Osteocyte (in vitro differentiated cells): ENCODE results near the gene EMC9. TPM values are rescaled to one million over a fixed set of nuclear protein-coding genes. Genes with fewer than 3 reads are reported as not detected.
A peak's percentile ranks its signal among the peaks of the same experiment; 100 is the strongest.

Experiments
- DNase-seq: peaks from one replicate; pipeline ENCODE4 v3.0.0; 2021; ENCODE audit warnings: mixed read lengths; ENCODE audit not compliant: unreplicated experiment; ENCODE audit errors: extremely low spot score
- H3K27ac Mint-ChIP-seq: one replicate; pipeline ENCODE4 v1.8.0; 2021; ENCODE audit warnings: mild to moderate bottlenecking, mixed read lengths; ENCODE audit not compliant: unreplicated experiment
- H3K27me3 Mint-ChIP-seq: one replicate; pipeline ENCODE4 v1.8.0; 2021; ENCODE audit warnings: mixed read lengths; ENCODE audit not compliant: unreplicated experiment
- H3K36me3 Mint-ChIP-seq: one replicate; pipeline ENCODE4 v1.8.0; 2021; ENCODE audit warnings: mixed read lengths; ENCODE audit not compliant: unreplicated experiment
- H3K4me1 Mint-ChIP-seq: one replicate; pipeline ENCODE4 v1.8.0; 2021; ENCODE audit warnings: mixed read lengths; ENCODE audit not compliant: unreplicated experiment
- H3K4me3 Mint-ChIP-seq: one replicate; pipeline ENCODE4 v1.8.0; 2021; ENCODE audit warnings: mild to moderate bottlenecking, moderate library complexity, mixed read lengths; ENCODE audit not compliant: unreplicated experiment
- H3K9me3 Mint-ChIP-seq: one replicate; pipeline ENCODE4 v1.8.0; 2021; ENCODE audit warnings: mixed read lengths; ENCODE audit not compliant: unreplicated experiment
- total RNA-seq: library from RNA; stranded (reverse); gene quantifications from 2 replicates; pipeline ENCODE4 v1.2.1, GENCODE V29; 2021
- TF ChIP-seq, protein P1 (sequence below): fragments of 200-600 bp; sonication (generic); IDR thresholded peaks from 2 replicates; pipeline ENCODE4 v1.5.0; 2021; ENCODE audit warnings: antibody characterized with exemption, mild to moderate bottlenecking, moderate library complexity

EMC9 gene
- total RNA-seq, 1 donor from 2014 or later = 15.6 TPM

DNA sequence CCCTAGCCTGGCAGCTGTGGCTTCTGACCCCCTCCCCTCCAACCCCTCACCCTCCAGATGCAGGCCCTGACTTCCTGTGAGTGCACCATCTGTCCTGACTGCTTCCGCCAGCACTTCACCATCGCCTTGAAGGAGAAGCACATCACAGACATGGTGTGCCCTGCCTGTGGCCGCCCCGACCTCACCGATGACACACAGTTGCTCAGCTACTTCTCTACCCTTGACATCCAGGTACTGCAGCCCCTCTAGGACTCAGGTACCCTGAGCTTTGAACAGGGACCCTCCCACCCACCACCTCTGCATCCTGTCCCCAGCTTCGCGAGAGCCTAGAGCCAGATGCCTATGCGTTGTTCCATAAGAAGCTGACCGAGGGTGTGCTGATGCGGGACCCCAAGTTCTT, 13.7 kb upstream of the EMC9 start:
- peaks cover 35% of the 10 kb centered on the region for H3K36me3 Mint-ChIP-seq
- H3K9me3 Mint-ChIP-seq = no peaks in the 10 kb centered on the region
- TF ChIP-seq, protein P1, sequence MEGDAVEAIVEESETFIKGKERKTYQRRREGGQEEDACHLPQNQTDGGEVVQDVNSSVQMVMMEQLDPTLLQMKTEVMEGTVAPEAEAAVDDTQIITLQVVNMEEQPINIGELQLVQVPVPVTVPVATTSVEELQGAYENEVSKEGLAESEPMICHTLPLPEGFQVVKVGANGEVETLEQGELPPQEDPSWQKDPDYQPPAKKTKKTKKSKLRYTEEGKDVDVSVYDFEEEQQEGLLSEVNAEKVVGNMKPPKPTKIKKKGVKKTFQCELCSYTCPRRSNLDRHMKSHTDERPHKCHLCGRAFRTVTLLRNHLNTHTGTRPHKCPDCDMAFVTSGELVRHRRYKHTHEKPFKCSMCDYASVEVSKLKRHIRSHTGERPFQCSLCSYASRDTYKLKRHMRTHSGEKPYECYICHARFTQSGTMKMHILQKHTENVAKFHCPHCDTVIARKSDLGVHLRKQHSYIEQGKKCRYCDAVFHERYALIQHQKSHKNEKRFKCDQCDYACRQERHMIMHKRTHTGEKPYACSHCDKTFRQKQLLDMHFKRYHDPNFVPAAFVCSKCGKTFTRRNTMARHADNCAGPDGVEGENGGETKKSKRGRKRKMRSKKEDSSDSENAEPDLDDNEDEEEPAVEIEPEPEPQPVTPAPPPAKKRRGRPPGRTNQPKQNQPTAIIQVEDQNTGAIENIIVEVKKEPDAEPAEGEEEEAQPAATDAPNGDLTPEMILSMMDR = no peak
- H3K4me1 Mint-ChIP-seq = no peaks in the 10 kb centered on the region
- no peak overlapping the region for H3K27ac Mint-ChIP-seq
- no peaks in the 10 kb centered on the region for H3K27me3 Mint-ChIP-seq
- no peak for DNase-seq
- H3K4me3 Mint-ChIP-seq = no peak overlapping the region

DNA sequence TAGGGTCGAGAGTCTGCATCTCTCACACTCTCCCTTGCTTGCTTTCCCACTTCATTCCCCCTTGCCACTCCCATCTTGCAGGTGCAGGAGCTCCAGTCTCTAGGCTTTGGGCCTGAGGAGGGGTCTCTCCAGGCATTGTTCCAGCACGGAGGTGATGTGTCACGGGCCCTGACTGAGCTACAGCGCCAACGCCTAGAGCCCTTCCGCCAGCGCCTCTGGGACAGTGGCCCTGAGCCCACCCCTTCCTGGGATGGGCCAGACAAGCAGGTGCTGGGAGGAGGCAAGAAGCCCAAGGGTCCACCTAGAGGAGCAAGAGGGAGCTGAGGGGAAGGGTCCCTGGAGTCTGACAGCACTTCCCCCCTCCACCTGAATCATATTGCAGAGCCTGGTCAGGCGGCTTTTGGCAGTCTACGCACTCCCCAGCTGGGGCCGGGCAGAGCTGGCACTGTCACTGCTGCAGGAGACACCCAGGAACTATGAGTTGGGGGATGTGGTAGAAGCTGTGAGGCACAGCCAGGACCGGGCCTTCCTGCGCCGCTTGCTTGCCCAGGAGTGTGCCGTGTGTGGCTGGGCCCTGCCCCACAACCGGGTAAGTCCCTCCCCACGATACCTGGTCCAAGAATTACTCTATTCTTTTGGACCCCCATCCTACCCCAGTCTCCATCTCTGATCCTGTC, 10.2 kb upstream of the EMC9 start:
- Mint-ChIP-seq H3K27me3 (no peaks in the 10 kb centered on the region), H3K4me3 (no peak overlapping the region), H3K9me3 (no peaks in the 10 kb centered on the region), H3K4me1 (peaks cover 13% of the 10 kb centered on the region), H3K36me3 (peaks cover 31% of the 10 kb centered on the region), H3K27ac (no peak overlapping the region)
- DNase-seq = no peak
- TF ChIP-seq, protein P1 = no peak

DNA sequence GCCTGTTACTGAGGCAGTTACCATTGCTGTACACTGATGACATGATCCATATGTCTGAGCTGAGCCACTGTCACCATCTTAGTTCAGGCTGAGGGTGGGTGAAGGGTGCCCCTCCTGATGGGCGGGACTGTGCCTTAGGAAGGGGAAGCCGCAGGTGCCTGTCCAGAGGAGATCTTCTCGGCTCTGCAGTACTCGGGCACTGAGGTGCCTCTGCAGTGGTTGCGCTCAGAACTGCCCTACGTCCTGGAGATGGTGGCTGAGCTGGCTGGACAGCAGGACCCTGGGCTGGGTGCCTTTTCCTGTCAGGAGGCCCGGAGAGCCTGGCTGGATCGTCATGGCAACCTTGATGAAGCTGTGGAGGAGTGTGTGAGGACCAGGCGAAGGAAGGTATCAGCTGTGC, 9.6 kb upstream of the EMC9 start:
- Mint-ChIP-seq H3K4me1 (peaks cover 17% of the 10 kb centered on the region), H3K36me3 (peaks cover 31% of the 10 kb centered on the region), H3K27me3 (no peaks in the 10 kb centered on the region), H3K4me3 (no peak overlapping the region), H3K27ac (no peak overlapping the region), H3K9me3 (no peaks in the 10 kb centered on the region)
- TF ChIP-seq, protein P1 = no peak
- DNase-seq = no peak

DNA sequence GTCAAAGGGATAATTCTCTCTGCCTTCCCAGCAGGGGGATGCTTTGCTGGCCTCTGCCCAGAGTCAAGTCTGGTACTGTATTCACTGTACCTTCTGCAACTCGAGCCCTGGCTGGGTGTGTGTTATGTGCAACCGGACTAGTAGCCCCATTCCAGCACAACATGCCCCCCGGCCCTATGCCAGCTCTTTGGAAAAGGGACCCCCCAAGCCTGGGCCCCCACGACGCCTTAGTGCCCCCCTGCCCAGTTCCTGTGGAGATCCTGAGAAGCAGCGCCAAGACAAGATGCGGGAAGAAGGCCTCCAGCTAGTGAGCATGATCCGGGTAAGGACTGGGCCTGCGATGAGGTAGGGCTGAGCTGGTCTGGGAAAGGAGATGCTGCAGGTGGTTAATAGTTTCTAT, 9.2 kb upstream of the EMC9 start:
- no peaks in the 10 kb centered on the region for H3K27me3 Mint-ChIP-seq
- peaks cover 21% of the 10 kb centered on the region for H3K4me1 Mint-ChIP-seq
- no peak for DNase-seq
- TF ChIP-seq, protein P1 = no peak
- H3K4me3 Mint-ChIP-seq = peak overlapping the region; percentile 35
- no peak overlapping the region for H3K27ac Mint-ChIP-seq
- H3K36me3 Mint-ChIP-seq = peaks cover 26% of the 10 kb centered on the region
- H3K9me3 Mint-ChIP-seq = no peaks in the 10 kb centered on the region

DNA sequence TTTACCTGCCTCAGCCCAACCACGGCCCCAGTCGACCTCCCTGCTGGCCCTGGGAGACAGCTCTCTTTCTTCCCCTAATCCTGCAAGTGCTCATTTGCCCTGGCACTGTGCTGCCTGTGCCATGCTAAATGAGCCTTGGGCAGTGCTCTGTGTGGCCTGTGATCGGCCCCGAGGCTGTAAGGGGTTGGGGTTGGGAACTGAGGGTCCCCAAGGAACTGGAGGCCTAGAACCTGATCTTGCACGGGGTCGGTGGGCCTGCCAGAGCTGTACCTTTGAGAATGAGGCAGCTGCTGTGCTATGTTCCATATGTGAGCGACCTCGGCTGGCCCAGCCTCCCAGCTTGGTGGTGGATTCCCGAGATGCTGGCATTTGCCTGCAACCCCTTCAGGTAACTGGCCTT, 8.7 kb upstream of the EMC9 start:
- DNase-seq = no peak
- no peak overlapping the region for H3K4me3 Mint-ChIP-seq
- TF ChIP-seq, protein P1 = no peak

More for the DNA sequence above, 8.7 kb upstream of the EMC9 start:
- no peak overlapping the region for H3K27ac Mint-ChIP-seq
- H3K27me3 Mint-ChIP-seq = no peaks in the 10 kb centered on the region
- H3K9me3 Mint-ChIP-seq = no peaks in the 10 kb centered on the region
- H3K4me1 Mint-ChIP-seq = peaks cover 24% of the 10 kb centered on the region
- peaks cover 23% of the 10 kb centered on the region for H3K36me3 Mint-ChIP-seq
